Fibroblast of villous mesenchyme (primary cell): Measurements from ENCODE around the gene SLC22A13. TPM values are rescaled to one million over a fixed set of nuclear protein-coding genes. Genes with fewer than 3 reads are reported as not detected.

Source experiments
- DNase-seq: peaks from one replicate; pipeline ENCODE4 v3.0.0-alpha.2; 2010; ENCODE audit warnings: low read depth
- H3K4me3 ChIP-seq: 2 replicates; pipeline ENCODE4 v1.5.1; 2011; ENCODE audit warnings: low read depth, mild to moderate bottlenecking, low read length
- total RNA-seq: library from RNA; depleted of rRNA; stranded (reverse); fragments of >200 nt; gene quantifications from 2 replicates; pipeline ENCODE4 v1.2.3, GENCODE V29; 2012
- TF ChIP-seq, protein P1 (sequence below): IDR thresholded peaks from 2 replicates; pipeline ENCODE4 v1.5.1; 2012; ENCODE audit warnings: low read depth, mild to moderate bottlenecking, low read length; ENCODE audit not compliant: insufficient read depth

SLC22A13 gene
- total RNA-seq, 1 donor: 0.43 TPM

DNA sequence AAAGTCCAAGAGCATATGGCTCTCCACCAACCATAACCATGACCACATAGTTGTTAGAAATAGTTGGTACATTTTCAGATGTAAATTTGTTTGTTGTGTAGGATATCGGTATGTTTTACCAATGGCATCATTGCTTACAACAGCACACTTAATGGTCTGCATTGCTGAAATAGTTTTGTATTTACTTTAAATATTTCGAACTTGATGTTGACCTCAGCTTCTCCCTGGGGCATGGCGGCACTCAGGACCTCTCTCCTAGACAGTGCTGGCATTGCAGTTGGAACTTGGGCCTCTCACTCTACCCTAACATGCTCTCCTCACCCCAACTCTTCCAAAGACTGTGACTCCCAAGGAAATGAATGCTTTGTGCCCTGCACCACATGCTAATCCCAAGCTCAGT is 5.0 kb downstream of the SLC22A13 start:
- TF ChIP-seq, protein P1, sequence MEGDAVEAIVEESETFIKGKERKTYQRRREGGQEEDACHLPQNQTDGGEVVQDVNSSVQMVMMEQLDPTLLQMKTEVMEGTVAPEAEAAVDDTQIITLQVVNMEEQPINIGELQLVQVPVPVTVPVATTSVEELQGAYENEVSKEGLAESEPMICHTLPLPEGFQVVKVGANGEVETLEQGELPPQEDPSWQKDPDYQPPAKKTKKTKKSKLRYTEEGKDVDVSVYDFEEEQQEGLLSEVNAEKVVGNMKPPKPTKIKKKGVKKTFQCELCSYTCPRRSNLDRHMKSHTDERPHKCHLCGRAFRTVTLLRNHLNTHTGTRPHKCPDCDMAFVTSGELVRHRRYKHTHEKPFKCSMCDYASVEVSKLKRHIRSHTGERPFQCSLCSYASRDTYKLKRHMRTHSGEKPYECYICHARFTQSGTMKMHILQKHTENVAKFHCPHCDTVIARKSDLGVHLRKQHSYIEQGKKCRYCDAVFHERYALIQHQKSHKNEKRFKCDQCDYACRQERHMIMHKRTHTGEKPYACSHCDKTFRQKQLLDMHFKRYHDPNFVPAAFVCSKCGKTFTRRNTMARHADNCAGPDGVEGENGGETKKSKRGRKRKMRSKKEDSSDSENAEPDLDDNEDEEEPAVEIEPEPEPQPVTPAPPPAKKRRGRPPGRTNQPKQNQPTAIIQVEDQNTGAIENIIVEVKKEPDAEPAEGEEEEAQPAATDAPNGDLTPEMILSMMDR: no peak
- DNase-seq: no peak

DNA sequence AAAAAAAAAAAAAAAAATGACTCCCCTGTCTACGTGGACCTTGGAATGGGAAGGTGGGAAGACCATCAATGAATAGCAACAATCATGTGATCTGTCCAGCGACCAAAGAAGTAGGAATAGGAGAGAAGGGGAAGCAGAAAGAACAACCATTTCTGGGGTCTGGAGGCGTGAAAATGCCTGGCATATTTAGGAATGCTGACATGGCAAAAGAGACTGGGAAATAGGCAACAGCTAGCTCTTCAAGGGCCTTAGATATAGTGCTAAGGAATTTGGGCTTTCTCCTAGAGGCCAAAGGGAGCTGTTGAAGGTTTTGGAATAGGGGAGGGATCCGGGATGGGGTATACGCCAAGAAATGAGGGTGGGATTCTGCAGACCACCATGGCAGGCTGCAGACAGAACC is 5.9 kb downstream of the SLC22A13 start:
- TF ChIP-seq, protein P1: no peak
- no peak overlapping the region for H3K4me3 ChIP-seq
- no peak for DNase-seq

More for the DNA sequence above, 5.0 kb downstream of the SLC22A13 start:
- H3K4me3 ChIP-seq: no peak overlapping the region

DNA sequence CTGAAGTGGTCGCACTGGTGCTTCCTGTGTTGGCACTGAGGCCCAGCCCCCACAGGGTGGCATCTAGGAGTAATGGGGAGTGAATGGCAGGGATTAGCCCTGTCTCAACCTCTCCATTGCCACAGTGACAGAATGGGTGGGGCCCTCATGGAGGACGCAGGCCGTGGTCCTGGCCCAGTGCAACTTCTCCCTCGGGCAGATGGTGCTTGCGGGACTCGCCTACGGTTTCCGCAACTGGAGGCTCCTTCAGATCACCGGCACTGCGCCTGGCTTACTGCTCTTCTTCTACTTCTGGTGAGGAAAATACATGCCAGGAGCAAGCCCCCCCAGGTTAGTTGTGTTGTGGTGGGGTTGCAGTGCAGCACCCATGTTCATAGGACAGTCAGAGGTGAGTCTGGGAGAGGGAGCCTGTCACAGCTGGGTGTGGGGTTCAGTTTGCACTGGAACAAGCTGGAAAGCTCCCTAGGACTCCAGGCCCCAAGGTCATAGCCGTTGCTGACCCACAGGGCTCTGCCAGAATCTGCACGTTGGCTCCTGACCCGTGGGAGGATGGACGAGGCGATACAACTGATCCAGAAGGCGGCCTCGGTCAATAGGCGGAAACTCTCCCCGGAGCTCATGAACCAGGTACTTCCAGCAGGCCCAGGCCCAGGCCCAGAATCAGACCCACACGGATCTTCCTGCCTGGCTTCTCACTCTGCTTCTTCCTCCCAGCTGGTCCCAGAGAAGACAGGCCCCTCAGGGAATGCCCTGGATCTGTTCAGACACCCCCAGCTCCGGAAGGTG is 9.4 kb downstream of the SLC22A13 start:
- H3K4me3 ChIP-seq: no peak overlapping the region
- no peak for DNase-seq
- TF ChIP-seq, protein P1: no peak

DNA sequence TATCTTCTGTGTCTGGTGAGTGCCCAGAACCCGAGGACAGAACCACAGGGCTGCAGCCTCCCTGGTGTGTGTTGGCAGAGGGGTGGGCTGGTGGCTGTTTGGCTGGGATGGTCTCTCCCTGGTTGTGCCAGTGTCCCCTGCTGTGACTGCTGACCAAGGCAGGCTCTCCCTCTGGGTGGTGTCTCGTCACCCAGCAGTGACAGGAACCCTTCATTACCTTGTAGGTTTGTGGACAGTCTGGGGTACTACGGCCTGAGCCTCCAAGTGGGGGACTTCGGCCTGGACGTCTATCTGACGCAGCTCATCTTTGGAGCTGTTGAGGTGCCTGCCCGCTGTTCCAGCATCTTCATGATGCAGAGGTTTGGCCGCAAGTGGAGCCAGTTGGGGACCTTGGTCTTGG is 10.0 kb downstream of the SLC22A13 start:
- DNase-seq: no peak
- no peak overlapping the region for H3K4me3 ChIP-seq
- TF ChIP-seq, protein P1: no peak

DNA sequence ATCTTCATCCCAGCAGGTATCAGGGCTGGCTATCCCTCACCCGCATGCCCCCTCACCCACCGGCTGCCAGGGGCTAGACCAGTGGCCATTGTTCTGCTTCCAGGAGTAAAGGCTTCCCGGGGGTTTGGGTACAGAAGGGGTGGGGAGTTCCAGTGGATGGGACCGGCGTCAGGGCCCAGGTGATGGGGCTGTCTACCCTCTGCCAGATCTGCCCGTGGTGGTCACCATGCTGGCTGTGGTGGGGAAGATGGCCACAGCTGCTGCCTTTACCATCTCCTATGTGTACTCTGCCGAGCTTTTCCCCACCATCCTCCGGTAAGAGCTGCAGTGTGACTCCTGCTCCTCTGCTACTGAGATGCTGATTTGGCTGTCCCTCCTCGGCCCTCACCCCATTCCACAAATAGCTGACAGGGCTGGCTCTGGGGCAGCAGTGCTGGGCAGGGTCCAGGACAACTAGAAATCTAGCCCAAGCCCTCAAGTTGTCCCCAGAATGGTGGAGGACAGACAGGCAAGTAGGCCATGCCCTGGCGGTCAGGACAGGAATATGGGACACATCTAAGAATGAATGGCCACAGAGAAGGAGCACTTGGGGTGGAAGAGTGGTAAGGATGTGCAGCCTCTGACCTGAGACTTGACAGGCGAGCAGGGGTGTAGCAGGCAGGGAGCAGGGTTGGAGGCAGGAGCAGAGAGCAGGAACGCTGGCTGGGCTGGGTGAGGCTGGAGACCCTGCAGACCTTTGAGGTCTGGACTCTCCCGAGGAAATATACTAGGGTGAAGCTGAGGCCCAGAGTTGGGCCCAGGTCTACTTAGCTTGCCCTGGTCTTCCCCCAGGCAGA is 10.7 kb downstream of the SLC22A13 start:
- TF ChIP-seq, protein P1: no peak
- no peak overlapping the region for H3K4me3 ChIP-seq
- no peak for DNase-seq

DNA sequence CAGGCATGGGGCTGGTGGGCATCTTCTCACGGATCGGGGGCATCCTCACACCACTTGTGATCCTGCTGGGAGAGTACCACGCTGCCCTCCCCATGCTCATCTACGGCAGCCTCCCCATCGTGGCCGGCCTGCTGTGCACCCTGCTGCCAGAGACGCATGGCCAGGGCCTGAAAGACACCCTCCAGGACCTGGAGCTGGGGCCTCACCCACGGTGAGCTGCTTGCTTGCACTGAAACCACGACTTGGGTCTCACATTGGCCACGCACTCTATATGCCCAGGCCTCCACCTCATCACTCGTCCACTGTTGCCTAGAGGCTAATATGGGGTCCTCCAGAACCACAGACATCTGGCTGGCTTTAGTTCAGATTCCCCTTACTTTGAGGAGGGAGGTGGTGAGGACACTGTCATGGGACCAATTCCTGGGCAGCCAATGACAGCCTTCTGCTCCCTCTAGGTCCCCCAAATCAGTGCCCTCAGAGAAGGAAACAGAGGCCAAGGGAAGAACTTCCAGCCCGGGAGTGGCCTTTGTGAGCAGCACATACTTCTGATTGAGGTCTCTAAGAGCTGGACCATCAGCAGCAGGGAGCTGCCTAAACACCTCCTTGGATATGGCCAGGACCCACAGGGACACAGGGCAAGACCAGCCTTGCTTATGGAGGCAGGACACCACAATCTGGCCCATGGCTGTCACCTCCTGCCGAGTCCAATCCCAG is 11.5 kb downstream of the SLC22A13 start:
- no peak overlapping the region for H3K4me3 ChIP-seq
- DNase-seq: no peak
- TF ChIP-seq, protein P1: no peak
